Measurements from ENCODE around the gene PAK1.
A peak's percentile ranks its signal among the peaks of the same experiment; 100 is the strongest.

The PAK1 gene

GRCh38 chr11:77473801-77474683, at the start of gene PAK1:
Gene PAK1 (minus strand): TSS chr11:77474094. CDS start chr11:77392520, 81,574 bp downstream.
- Histone ChIP-seq H3K27me3 (ENCODE audit: control insufficient read depth in 5 of 5, insufficient read depth in 4 of 5, low read length in 5 of 5) (no peaks in the 10 kb centered on the region), H3K4me3 (ENCODE audit: low read depth in 1 of 5, low read length in 5 of 5) (peak within 1 kb of the TSS; percentile 65 to 73 (median 68)), H3K9me3 (ENCODE audit: control insufficient read depth in 5 of 5, low read length in 5 of 5) (no peaks in the 10 kb centered on the region), H3K9ac (ENCODE audit: low read length in 5 of 5) (peak within 1 kb of the TSS in 4 of 5 donors; percentile 50 to 77 (median 72)), H3K4me1 (ENCODE audit: control insufficient read depth in 5 of 5, insufficient read depth in 5 of 5, low read length in 5 of 5) (peaks cover 0 to 16% (median 10%) of the 10 kb centered on the region in 5 donors), H3K27ac (ENCODE audit: low read depth, low read length) (no peak within 1 kb of the TSS), H3K36me3 (ENCODE audit: control insufficient read depth in 5 of 5, insufficient read depth in 5 of 5, low read length in 5 of 5) (no peaks in the 10 kb centered on the region)

- H3K36me3 ChIP-seq (ENCODE audit: control insufficient read depth in 5 of 5, insufficient read depth in 5 of 5, low read length in 5 of 5): no peaks in the 10 kb centered on the region
- H3K27me3 ChIP-seq (ENCODE audit: control insufficient read depth in 5 of 5, insufficient read depth in 4 of 5, low read length in 5 of 5): no peaks in the 10 kb centered on the region
- H3K27ac ChIP-seq (ENCODE audit: low read depth, low read length): no peak overlapping the region
- no peak overlapping the region for H3K9ac ChIP-seq (ENCODE audit: low read length in 5 of 5)
- no peaks in the 10 kb centered on the region for H3K9me3 ChIP-seq (ENCODE audit: control insufficient read depth in 5 of 5, low read length in 5 of 5)
- H3K4me1 ChIP-seq (ENCODE audit: control insufficient read depth in 5 of 5, insufficient read depth in 5 of 5, low read length in 5 of 5): no peaks in the 10 kb centered on the region
- H3K4me3 ChIP-seq (ENCODE audit: low read depth in 1 of 5, low read length in 5 of 5): no peak overlapping the region
Observed at GRCh38 chr11:77522215-77522614, 48.3 kb upstream of the PAK1 start.

- H3K9me3 ChIP-seq (ENCODE audit: control insufficient read depth in 5 of 5, low read length in 5 of 5): no peaks in the 10 kb centered on the region
- H3K9ac ChIP-seq (ENCODE audit: low read length in 5 of 5): no peak overlapping the region
- H3K27ac ChIP-seq (ENCODE audit: low read depth, low read length): no peak overlapping the region
- H3K36me3 ChIP-seq (ENCODE audit: control insufficient read depth in 5 of 5, insufficient read depth in 5 of 5, low read length in 5 of 5): no peaks in the 10 kb centered on the region
- H3K4me1 ChIP-seq (ENCODE audit: control insufficient read depth in 5 of 5, insufficient read depth in 5 of 5, low read length in 5 of 5): no peaks in the 10 kb centered on the region
- H3K4me3 ChIP-seq (ENCODE audit: low read depth in 1 of 5, low read length in 5 of 5): no peak overlapping the region
- no peaks in the 10 kb centered on the region for H3K27me3 ChIP-seq (ENCODE audit: control insufficient read depth in 5 of 5, insufficient read depth in 4 of 5, low read length in 5 of 5)
Observed at GRCh38 chr11:77519847-77520246, 46.0 kb upstream of the PAK1 start.

GRCh38 chr11:77518471-77518870, 44.6 kb upstream of the PAK1 start:
- Histone ChIP-seq H3K27me3 (ENCODE audit: control insufficient read depth in 5 of 5, insufficient read depth in 4 of 5, low read length in 5 of 5) (no peaks in the 10 kb centered on the region), H3K27ac (ENCODE audit: low read depth, low read length) (no peak overlapping the region), H3K36me3 (ENCODE audit: control insufficient read depth in 5 of 5, insufficient read depth in 5 of 5, low read length in 5 of 5) (no peaks in the 10 kb centered on the region), H3K9ac (ENCODE audit: low read length in 5 of 5) (no peak overlapping the region), H3K4me1 (ENCODE audit: control insufficient read depth in 5 of 5, insufficient read depth in 5 of 5, low read length in 5 of 5) (no peaks in the 10 kb centered on the region), H3K4me3 (ENCODE audit: low read depth in 1 of 5, low read length in 5 of 5) (no peak overlapping the region), H3K9me3 (ENCODE audit: control insufficient read depth in 5 of 5, low read length in 5 of 5) (no peaks in the 10 kb centered on the region)

GRCh38 chr11:77517753-77518152, 43.9 kb upstream of the PAK1 start:
- no peak overlapping the region for H3K9ac ChIP-seq (ENCODE audit: low read length in 5 of 5)
- H3K4me1 ChIP-seq (ENCODE audit: control insufficient read depth in 5 of 5, insufficient read depth in 5 of 5, low read length in 5 of 5): no peaks in the 10 kb centered on the region
- H3K27me3 ChIP-seq (ENCODE audit: control insufficient read depth in 5 of 5, insufficient read depth in 4 of 5, low read length in 5 of 5): no peaks in the 10 kb centered on the region
- H3K9me3 ChIP-seq (ENCODE audit: control insufficient read depth in 5 of 5, low read length in 5 of 5): no peaks in the 10 kb centered on the region
- no peaks in the 10 kb centered on the region for H3K36me3 ChIP-seq (ENCODE audit: control insufficient read depth in 5 of 5, insufficient read depth in 5 of 5, low read length in 5 of 5)
- H3K4me3 ChIP-seq (ENCODE audit: low read depth in 1 of 5, low read length in 5 of 5): no peak overlapping the region
- no peak overlapping the region for H3K27ac ChIP-seq (ENCODE audit: low read depth, low read length)

GRCh38 chr11:77517226-77517625, 43.3 kb upstream of the PAK1 start:
- H3K27ac ChIP-seq (ENCODE audit: low read depth, low read length): no peak overlapping the region
- no peak overlapping the region for H3K4me3 ChIP-seq (ENCODE audit: low read depth in 1 of 5, low read length in 5 of 5)
- H3K4me1 ChIP-seq (ENCODE audit: control insufficient read depth in 5 of 5, insufficient read depth in 5 of 5, low read length in 5 of 5): no peaks in the 10 kb centered on the region
- no peaks in the 10 kb centered on the region for H3K36me3 ChIP-seq (ENCODE audit: control insufficient read depth in 5 of 5, insufficient read depth in 5 of 5, low read length in 5 of 5)
- no peaks in the 10 kb centered on the region for H3K9me3 ChIP-seq (ENCODE audit: control insufficient read depth in 5 of 5, low read length in 5 of 5)
- no peak overlapping the region for H3K9ac ChIP-seq (ENCODE audit: low read length in 5 of 5)
- H3K27me3 ChIP-seq (ENCODE audit: control insufficient read depth in 5 of 5, insufficient read depth in 4 of 5, low read length in 5 of 5): no peaks in the 10 kb centered on the region

- H3K27ac ChIP-seq (ENCODE audit: low read depth, low read length): no peak overlapping the region
Observed at GRCh38 chr11:77515483-77515882, 41.6 kb upstream of the PAK1 start.

GRCh38 chr11:77515063-77515462, 41.2 kb upstream of the PAK1 start:
- H3K4me3 ChIP-seq (ENCODE audit: low read depth in 1 of 5, low read length in 5 of 5): no peak overlapping the region
- peaks cover 0 to 3% (median 0%) of the 10 kb centered on the region in 5 donors for H3K4me1 ChIP-seq (ENCODE audit: control insufficient read depth in 5 of 5, insufficient read depth in 5 of 5, low read length in 5 of 5)
- no peaks in the 10 kb centered on the region for H3K9me3 ChIP-seq (ENCODE audit: control insufficient read depth in 5 of 5, low read length in 5 of 5)
- H3K9ac ChIP-seq (ENCODE audit: low read length in 5 of 5): no peak overlapping the region
- H3K27ac ChIP-seq (ENCODE audit: low read depth, low read length): no peak overlapping the region
- no peaks in the 10 kb centered on the region for H3K36me3 ChIP-seq (ENCODE audit: control insufficient read depth in 5 of 5, insufficient read depth in 5 of 5, low read length in 5 of 5)
- no peaks in the 10 kb centered on the region for H3K27me3 ChIP-seq (ENCODE audit: control insufficient read depth in 5 of 5, insufficient read depth in 4 of 5, low read length in 5 of 5)

More at GRCh38 chr11:77515483-77515882, 41.6 kb upstream of the PAK1 start:
- no peaks in the 10 kb centered on the region for H3K27me3 ChIP-seq (ENCODE audit: control insufficient read depth in 5 of 5, insufficient read depth in 4 of 5, low read length in 5 of 5)
- no peak overlapping the region for H3K9ac ChIP-seq (ENCODE audit: low read length in 5 of 5)
- peaks cover 0 to 3% (median 0%) of the 10 kb centered on the region in 5 donors for H3K4me1 ChIP-seq (ENCODE audit: control insufficient read depth in 5 of 5, insufficient read depth in 5 of 5, low read length in 5 of 5)
- no peaks in the 10 kb centered on the region for H3K36me3 ChIP-seq (ENCODE audit: control insufficient read depth in 5 of 5, insufficient read depth in 5 of 5, low read length in 5 of 5)
- no peak overlapping the region for H3K4me3 ChIP-seq (ENCODE audit: low read depth in 1 of 5, low read length in 5 of 5)
- no peaks in the 10 kb centered on the region for H3K9me3 ChIP-seq (ENCODE audit: control insufficient read depth in 5 of 5, low read length in 5 of 5)

- Histone ChIP-seq H3K36me3 (ENCODE audit: control insufficient read depth in 5 of 5, insufficient read depth in 5 of 5, low read length in 5 of 5) (no peaks in the 10 kb centered on the region), H3K9ac (ENCODE audit: low read length in 5 of 5) (no peak overlapping the region), H3K4me1 (ENCODE audit: control insufficient read depth in 5 of 5, insufficient read depth in 5 of 5, low read length in 5 of 5) (peaks cover 0 to 3% (median 0%) of the 10 kb centered on the region in 5 donors), H3K4me3 (ENCODE audit: low read depth in 1 of 5, low read length in 5 of 5) (no peak overlapping the region), H3K27me3 (ENCODE audit: control insufficient read depth in 5 of 5, insufficient read depth in 4 of 5, low read length in 5 of 5) (no peaks in the 10 kb centered on the region), H3K9me3 (ENCODE audit: control insufficient read depth in 5 of 5, low read length in 5 of 5) (no peaks in the 10 kb centered on the region), H3K27ac (ENCODE audit: low read depth, low read length) (no peak overlapping the region)
Observed at GRCh38 chr11:77512092-77512491, 38.2 kb upstream of the PAK1 start.

- no peaks in the 10 kb centered on the region for H3K9me3 ChIP-seq (ENCODE audit: control insufficient read depth in 5 of 5, low read length in 5 of 5)
- peaks cover 0 to 3% (median 0%) of the 10 kb centered on the region in 5 donors for H3K4me1 ChIP-seq (ENCODE audit: control insufficient read depth in 5 of 5, insufficient read depth in 5 of 5, low read length in 5 of 5)
- no peaks in the 10 kb centered on the region for H3K36me3 ChIP-seq (ENCODE audit: control insufficient read depth in 5 of 5, insufficient read depth in 5 of 5, low read length in 5 of 5)
- H3K27me3 ChIP-seq (ENCODE audit: control insufficient read depth in 5 of 5, insufficient read depth in 4 of 5, low read length in 5 of 5): no peaks in the 10 kb centered on the region
- H3K27ac ChIP-seq (ENCODE audit: low read depth, low read length): no peak overlapping the region
- no peak overlapping the region for H3K9ac ChIP-seq (ENCODE audit: low read length in 5 of 5)
- no peak overlapping the region for H3K4me3 ChIP-seq (ENCODE audit: low read depth in 1 of 5, low read length in 5 of 5)
Observed at GRCh38 chr11:77510851-77511250, 37.0 kb upstream of the PAK1 start.
